GM18861 (cell line): ENCODE results near the gene REP15.
"Not testable (repeated sequence)": the region's sequence is repeated elsewhere in the genome, so short reads cannot be mapped to it uniquely, and the experiment has no call there.

Experiments
- ATAC-seq: cut with Tn5 transposase; IDR thresholded peaks from one replicate; pipeline ENCODE4 v1.9.1; 2021; ENCODE audit not compliant: unreplicated experiment

The REP15 gene

GRCh38 chr12:27695556-27696292 lies 523 bp upstream of the REP15 start:
- ATAC-seq, result no peak

GRCh38 chr12:27696864-27697564 lies 767 bp downstream of the REP15 start:
- ATAC-seq, result no peak

GRCh38 chr12:27703720-27704452 lies 7.6 kb downstream of the REP15 start:
- ATAC-seq, result peak; percentile 88

DNA sequence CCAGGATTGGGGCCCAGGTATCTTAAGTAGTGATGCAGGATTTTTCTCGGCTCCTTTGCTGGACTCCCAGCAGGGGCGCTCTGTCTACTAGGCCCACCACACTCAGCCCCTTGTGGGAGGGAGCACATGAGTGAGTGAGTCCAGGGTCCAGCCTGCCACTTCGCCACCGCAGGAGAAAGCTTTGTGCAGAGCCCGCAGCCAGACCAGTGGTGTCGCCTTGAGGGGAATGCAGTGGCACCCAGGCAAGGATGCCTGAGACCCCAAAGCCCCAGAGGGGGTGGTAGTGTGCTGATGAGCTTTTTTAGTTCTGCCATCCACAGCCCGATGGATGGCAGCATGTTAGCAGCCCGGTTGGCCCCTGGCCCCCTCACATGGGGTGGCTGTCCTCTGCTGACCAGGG lies 9.0 kb downstream of the REP15 start:
- no peak for ATAC-seq

DNA sequence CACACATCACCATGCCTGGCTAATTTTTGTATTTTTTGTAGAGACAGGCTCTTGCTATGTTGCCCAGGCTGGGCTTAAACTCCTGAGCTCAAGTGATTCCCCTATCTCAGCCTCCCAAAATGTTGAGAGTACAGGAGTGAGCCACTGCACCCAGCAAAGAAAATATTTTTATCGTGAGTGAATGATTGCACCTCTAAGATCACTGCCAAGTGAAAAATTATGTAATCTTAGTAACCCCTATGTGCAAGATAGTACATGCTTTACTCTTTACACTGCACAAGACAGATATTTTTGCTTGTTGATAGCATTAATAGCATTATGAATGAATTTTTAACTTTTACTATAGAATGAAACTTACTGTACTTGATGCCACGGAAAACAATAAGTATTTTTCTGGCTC lies 11.0 kb downstream of the REP15 start:
- ATAC-seq, result no peak

DNA sequence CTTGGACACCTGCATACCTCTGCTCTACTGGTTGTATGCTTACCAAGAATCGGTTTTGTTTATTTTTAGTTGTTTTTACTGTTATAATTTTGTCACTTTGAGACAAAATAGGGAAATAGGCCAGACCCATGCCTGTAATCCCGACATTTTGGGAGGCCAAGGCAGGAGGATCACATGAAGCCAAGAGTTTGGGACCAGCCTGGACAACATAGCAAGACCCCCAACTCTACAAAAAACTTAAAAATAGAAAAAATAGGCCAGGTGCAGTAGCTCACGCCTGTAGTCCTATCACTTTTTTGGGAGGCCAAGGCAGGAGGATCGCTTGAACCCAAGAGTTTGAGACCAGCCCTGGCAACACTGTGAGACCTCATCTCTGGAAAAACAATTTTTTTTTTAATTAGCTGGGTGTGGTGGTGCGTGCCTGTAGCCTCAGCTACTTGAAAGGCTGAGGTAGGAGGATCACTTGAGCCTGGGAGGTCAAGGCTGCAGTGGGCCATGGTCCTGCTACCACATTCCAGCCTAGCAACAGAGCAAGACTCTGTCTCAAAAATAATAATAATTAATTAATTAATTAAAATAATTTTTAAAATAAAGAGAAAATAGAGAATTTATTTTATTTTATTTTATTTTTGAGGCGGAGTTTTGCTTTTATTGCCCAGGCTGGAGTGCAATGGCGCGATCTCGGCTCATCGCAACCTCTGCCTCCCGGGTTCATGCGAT lies 13.1 kb downstream of the REP15 start:
- no peak for ATAC-seq

- ATAC-seq, result peak; percentile 24
Observed at GRCh38 chr12:27709932-27710591, 13.8 kb downstream of the REP15 start.

DNA sequence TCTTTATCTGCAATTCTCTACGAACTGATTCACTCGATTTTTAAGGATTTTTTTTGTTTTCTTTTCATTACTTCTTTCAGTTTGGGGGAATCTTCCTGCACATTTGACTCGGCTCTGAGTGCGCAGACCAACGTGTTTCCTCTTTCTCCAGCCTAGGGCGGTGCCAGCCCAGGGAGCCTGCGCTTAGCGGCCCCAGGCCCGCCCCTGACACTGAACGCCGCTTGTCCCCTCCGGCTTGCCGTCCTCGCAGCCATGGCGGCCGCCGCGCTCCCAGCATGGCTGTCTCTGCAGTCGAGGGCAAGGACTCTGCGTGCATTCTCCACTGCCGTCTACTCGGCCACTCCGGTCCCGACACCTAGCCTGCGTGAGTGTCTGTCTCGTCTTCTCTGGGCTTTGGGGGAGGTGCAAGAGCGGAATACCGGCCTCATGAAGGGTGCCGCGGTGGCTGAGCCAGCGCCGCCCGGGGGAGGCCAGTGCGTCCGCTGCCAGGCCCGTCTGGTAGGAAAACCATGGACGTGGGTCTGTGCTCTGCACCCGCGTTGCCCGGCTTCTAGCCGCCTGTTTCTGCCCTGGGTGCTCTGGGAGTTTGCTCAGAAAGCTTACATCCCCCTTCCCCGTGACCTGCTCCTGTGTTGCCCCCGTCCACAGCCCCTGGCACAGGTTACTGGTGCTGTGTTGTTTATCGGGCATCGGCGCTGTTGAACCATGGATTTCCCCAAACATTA lies 14.5 kb downstream of the REP15 start, which contains the start of gene MRPS35:
Gene MRPS35 (plus strand): TSS at position 241 of the 725 bp plus-strand sequence. CDS start 12 bp downstream, at position 253.
- ATAC-seq, result peak; percentile 95

DNA sequence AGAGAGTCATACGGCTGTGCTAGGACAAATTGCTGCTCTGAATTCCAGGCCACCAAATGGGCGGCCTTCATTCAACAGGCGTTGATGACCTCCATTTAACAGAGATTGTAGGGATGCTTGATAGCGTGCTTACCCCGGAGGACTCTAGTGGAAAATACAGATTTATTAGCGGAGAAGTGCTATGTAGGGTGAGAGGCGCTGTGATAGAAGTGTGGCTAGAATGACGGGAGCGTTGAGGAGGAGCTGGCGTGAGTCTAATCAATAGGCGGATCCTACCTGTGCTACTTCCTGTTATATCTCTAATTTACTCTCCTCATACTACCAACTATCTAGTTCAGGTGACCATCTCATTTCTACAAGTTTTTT lies 15.1 kb downstream of the REP15 start:
- ATAC-seq, result no peak

DNA sequence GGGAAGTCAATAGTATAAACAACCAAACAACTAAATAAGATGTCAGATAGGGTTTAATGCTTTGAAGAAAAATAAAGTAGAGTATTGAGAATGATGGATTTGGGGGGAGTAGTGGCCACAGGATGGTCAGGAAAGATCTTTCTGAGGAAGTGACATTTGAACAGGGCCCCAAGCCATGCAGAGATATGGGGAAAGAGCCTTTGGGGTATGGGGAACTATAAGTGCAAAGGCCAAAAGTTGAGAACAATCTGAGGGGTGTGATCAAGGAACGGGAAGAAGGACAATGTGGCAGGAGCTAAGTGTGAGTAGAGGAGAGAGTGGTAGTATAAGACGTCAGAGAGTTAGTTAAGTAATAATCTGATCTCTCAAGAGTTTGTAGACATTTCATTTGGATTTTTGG lies 15.7 kb downstream of the REP15 start:
- ATAC-seq, result no peak

DNA sequence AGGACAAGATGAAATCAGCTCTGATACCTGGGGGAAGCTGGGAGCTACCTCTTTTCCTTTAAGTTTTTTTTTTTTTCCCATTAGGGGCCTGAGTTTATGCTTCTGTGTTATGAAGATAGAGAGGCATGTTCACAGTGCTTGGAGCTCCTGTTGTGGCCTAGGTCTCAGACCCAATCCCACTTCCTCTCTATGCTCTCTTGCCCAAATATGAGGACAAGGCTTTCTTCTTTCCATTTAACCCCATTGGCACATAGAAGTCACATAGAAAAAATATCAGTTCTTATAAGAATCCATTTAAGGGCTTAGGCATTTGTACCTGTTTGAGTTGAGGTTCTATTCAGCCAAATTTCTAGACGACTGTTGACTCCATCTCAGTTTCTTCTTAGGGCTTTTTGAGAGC lies 27.0 kb downstream of the REP15 start:
- ATAC-seq, result no peak

GRCh38 chr12:27730097-27730588 lies 33.9 kb downstream of the REP15 start:
- ATAC-seq, result no peak

- peak; percentile 71 for ATAC-seq
Observed at GRCh38 chr12:27732281-27732680, 36.0 kb downstream of the REP15 start.

DNA sequence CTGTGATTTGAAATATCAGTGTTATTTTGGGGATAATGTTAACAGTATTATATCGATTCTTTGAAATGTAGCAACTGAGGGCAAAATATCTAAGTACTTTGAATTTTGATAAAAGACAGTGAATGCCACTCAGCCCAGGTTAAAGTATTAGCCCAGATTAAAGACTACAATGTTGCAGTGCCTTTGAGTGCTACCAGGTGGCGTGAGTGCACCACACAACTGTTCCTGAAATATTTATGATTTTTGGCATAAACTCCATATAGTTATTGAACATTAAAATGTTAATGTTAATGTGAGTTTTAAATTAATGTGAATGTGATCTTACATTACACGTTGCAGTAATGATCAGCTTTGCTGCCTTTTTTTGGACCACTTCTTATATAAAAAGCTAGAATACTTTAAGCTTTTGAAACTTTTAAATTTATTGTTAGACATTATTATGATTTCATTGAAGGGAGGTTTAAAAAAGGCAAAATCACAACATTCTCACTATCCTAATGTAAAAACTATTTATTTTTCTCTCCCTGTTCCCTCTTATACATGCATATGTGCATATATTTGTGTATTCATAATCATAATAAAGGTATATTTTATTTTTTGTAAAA lies 36.9 kb downstream of the REP15 start:
- ATAC-seq, result no peak

- no peak for ATAC-seq
Observed at GRCh38 chr12:27733791-27734190, 37.5 kb downstream of the REP15 start.

GRCh38 chr12:27734321-27734720 lies 38.1 kb downstream of the REP15 start:
- not testable (repeated sequence) for ATAC-seq

DNA sequence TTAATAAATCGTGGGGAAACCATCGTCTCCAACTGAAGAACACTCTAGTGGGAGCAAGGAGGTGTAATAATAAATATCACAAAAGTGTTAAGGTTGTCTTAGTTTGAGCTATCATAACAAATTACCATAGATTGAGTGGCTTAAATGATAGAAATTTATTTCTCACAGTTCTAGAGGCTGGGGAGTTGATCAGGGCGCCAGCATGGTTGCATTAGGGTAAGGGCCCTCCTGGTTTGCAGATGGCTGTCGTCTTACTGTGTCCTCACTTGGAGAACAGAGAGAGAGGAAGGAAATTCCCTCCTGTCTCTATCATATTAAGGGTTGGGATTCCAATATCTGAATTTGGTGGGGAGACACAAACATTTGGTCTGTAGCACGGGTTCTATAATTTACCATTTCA lies 47.4 kb downstream of the REP15 start:
- ATAC-seq, result no peak

GRCh38 chr12:27745734-27746133 lies 49.5 kb downstream of the REP15 start:
- not testable (repeated sequence) for ATAC-seq
